Glutamatergic neuron (in vitro differentiated cells): Measurements from ENCODE around the gene CAPN8. TPM values are rescaled to one million over a fixed set of nuclear protein-coding genes. Genes with fewer than 3 reads are reported as not detected.

Experiments
- DNase-seq: peaks from one replicate; pipeline ENCODE4 v3.0.0; 2022
- H3K27ac Mint-ChIP-seq: one replicate; pipeline ENCODE4 v1.8.0; 2020; ENCODE audit warnings: mild to moderate bottlenecking, mixed read lengths, inconsistent platforms; ENCODE audit not compliant: unreplicated experiment
- H3K27me3 Mint-ChIP-seq: one replicate; pipeline ENCODE4 v1.8.0; 2020; ENCODE audit warnings: mild to moderate bottlenecking, moderate library complexity, mixed read lengths, inconsistent platforms; ENCODE audit not compliant: unreplicated experiment
- H3K36me3 Mint-ChIP-seq: one replicate; pipeline ENCODE4 v1.8.0; 2020; ENCODE audit warnings: mild to moderate bottlenecking, mixed read lengths, inconsistent platforms; ENCODE audit not compliant: unreplicated experiment
- H3K4me1 Mint-ChIP-seq: one replicate; pipeline ENCODE4 v1.8.0; 2020; ENCODE audit warnings: mild to moderate bottlenecking, low read depth, mixed read lengths, inconsistent platforms; ENCODE audit not compliant: unreplicated experiment
- H3K4me3 Mint-ChIP-seq: one replicate; pipeline ENCODE4 v1.8.0; 2020; ENCODE audit warnings: mild to moderate bottlenecking, mixed read lengths, inconsistent platforms; ENCODE audit not compliant: unreplicated experiment
- H3K9me3 Mint-ChIP-seq: one replicate; pipeline ENCODE4 v1.8.0; 2020; ENCODE audit warnings: mild to moderate bottlenecking, moderate library complexity, mixed read lengths, inconsistent platforms; ENCODE audit not compliant: unreplicated experiment
- CTCF ChIP-seq: fragments of 200-600 bp; sonication (generic); IDR thresholded peaks from one replicate; pipeline ENCODE4 v1.5.0; 2021; ENCODE audit not compliant: partially characterized antibody, unreplicated experiment
- total RNA-seq: library from RNA; stranded (reverse); fragmentation: NEBNext Ultra II Directional; extraction: Animal tissue kit (Norgen Biotek cat#: 25700); gene quantifications from one replicate; pipeline ENCODE4 v1.2.1, GENCODE V29; 2021; ENCODE audit not compliant: unreplicated experiment

CAPN8 gene
- total RNA-seq, 1 donor from 2014 or later, result not detected

GRCh38 chr1:223512057-223512456, 153.4 kb downstream of the CAPN8 start:
- Mint-ChIP-seq H3K4me3 (no peak overlapping the region), H3K9me3 (peaks cover 2% of the 10 kb centered on the region), H3K36me3 (no peaks in the 10 kb centered on the region), H3K4me1 (peaks cover 19% of the 10 kb centered on the region), H3K27ac (no peak overlapping the region), H3K27me3 (no peaks in the 10 kb centered on the region)
- TF ChIP-seq CTCF, result no peak
- no peak for DNase-seq

- Mint-ChIP-seq H3K27me3 (no peaks in the 10 kb centered on the region), H3K4me1 (peaks cover 14% of the 10 kb centered on the region), H3K9me3 (peaks cover 2% of the 10 kb centered on the region), H3K4me3 (no peak overlapping the region), H3K36me3 (no peaks in the 10 kb centered on the region), H3K27ac (peak overlapping the region; percentile 6)
- no peak for TF ChIP-seq CTCF
- no peak for DNase-seq
Observed at GRCh38 chr1:223508796-223509195, 156.7 kb downstream of the CAPN8 start.

- no peak for DNase-seq
- no peaks in the 10 kb centered on the region for H3K27me3 Mint-ChIP-seq
- H3K27ac Mint-ChIP-seq, result no peak overlapping the region
- no peak for TF ChIP-seq CTCF
- no peaks in the 10 kb centered on the region for H3K36me3 Mint-ChIP-seq
- no peak overlapping the region for H3K4me3 Mint-ChIP-seq
- peaks cover 2% of the 10 kb centered on the region for H3K9me3 Mint-ChIP-seq
- H3K4me1 Mint-ChIP-seq, result peaks cover 14% of the 10 kb centered on the region
Observed at GRCh38 chr1:223504741-223505140, 160.8 kb downstream of the CAPN8 start.

- H3K4me1 Mint-ChIP-seq, result peaks cover 4% of the 10 kb centered on the region
- no peak overlapping the region for H3K4me3 Mint-ChIP-seq
- H3K27me3 Mint-ChIP-seq, result no peaks in the 10 kb centered on the region
- no peaks in the 10 kb centered on the region for H3K36me3 Mint-ChIP-seq
- no peak for TF ChIP-seq CTCF
- peaks cover 2% of the 10 kb centered on the region for H3K9me3 Mint-ChIP-seq
- no peak overlapping the region for H3K27ac Mint-ChIP-seq
- no peak for DNase-seq
Observed at GRCh38 chr1:223503348-223503747, 162.2 kb downstream of the CAPN8 start.

- no peak overlapping the region for H3K4me3 Mint-ChIP-seq
- DNase-seq, result no peak
- H3K36me3 Mint-ChIP-seq, result no peaks in the 10 kb centered on the region
- peaks cover 7% of the 10 kb centered on the region for H3K9me3 Mint-ChIP-seq
- H3K27me3 Mint-ChIP-seq, result no peaks in the 10 kb centered on the region
- TF ChIP-seq CTCF, result no peak
- H3K27ac Mint-ChIP-seq, result no peak overlapping the region
- peaks cover 2% of the 10 kb centered on the region for H3K4me1 Mint-ChIP-seq
Observed at GRCh38 chr1:223500560-223501425, 164.7 kb downstream of the CAPN8 start.
